Prostate gland (tissue), 2 donors: Measurements from ENCODE around the gene AQP1. TPM values are rescaled to one million over a fixed set of nuclear protein-coding genes. Genes with fewer than 3 reads are reported as not detected.

ENCODE experiments used
- DNase-seq: peaks from one replicate; pipeline ENCODE4 v3.0.0-alpha.2; 2019; ENCODE audit warnings: low spot score
- H3K27ac ChIP-seq, 2 donors: fragments of 200-600 bp; sonication (generic); 2 replicates each; pipeline ENCODE4 v1.5.1; 2017 to 2019
- H3K27me3 ChIP-seq: fragments of 200-600 bp; sonication (generic); replicated peaks from 2 replicates; pipeline ENCODE4 v1.5.1; 2019; ENCODE audit not compliant: insufficient read depth
- H3K36me3 ChIP-seq, 2 donors: fragments of 200-600 bp; sonication (generic); 1 replicate in 1 of 2; 2 replicates in 1 of 2; pipeline versions ENCODE4 v1.5.1 to v1.8.1; 2017 to 2019
- H3K4me1 ChIP-seq: fragments of 200-600 bp; sonication (generic); replicated peaks from 2 replicates; pipeline ENCODE4 v1.5.1; 2019
- H3K4me3 ChIP-seq, 2 donors: fragments of 200-600 bp; sonication (generic); 2 replicates each; pipeline ENCODE4 v1.5.1; 2017 to 2019
- H3K9me3 ChIP-seq: fragments of 200-600 bp; sonication (generic); 2 replicates; pipeline ENCODE4 v1.5.1; 2017
- POLR2A ChIP-seq: fragments of 450-650 bp; IDR thresholded peaks from one replicate; pipeline ENCODE4 v1.6.1; 2016; ENCODE audit warnings: antibody characterized with exemption, mild to moderate bottlenecking
- POLR2AphosphoS5 ChIP-seq: sonication (generic); formaldehyde crosslinking; IDR thresholded peaks from one replicate; pipeline ENCODE4 v1.6.1; 2017; ENCODE audit warnings: antibody characterized with exemption
- WGBS: methylation state at CpG from one replicate; pipeline ENCODE4 v1.1.5; 2018; 5-methylcytosine and 5-hydroxymethylcytosine counted together
- intact Hi-C: fragments of 100-400 bp; cut with DNase I; formaldehyde crosslinking; loops from one replicate; pipeline ENCODE4 v1.14.2; 2022
- total RNA-seq, 2 donors: library from RNA; depleted of rRNA; stranded (reverse); fragments of >200 nt; gene quantifications; one replicate each; pipeline ENCODE4 v1.1.0, GENCODE V29; 2016
- TF ChIP-seq, protein P1 (sequence below), 4 experiments: fragments of 200-600 bp in 2 of 4; fragments of 450-650 bp in 2 of 4; sonication (generic) in 2 of 4; IDR thresholded peaks; 1 replicate in 3 of 4; 2 replicates in 1 of 4; pipeline ENCODE4 v1.5.1; 2016 to 2019; ENCODE audit warnings: antibody characterized with exemption in 4 of 4, mild to moderate bottlenecking in 2 of 4, moderate library complexity in 2 of 4

AQP1 gene
- total RNA-seq, 2 donors from 2014 or later = 89.4 to 117 TPM

DNA sequence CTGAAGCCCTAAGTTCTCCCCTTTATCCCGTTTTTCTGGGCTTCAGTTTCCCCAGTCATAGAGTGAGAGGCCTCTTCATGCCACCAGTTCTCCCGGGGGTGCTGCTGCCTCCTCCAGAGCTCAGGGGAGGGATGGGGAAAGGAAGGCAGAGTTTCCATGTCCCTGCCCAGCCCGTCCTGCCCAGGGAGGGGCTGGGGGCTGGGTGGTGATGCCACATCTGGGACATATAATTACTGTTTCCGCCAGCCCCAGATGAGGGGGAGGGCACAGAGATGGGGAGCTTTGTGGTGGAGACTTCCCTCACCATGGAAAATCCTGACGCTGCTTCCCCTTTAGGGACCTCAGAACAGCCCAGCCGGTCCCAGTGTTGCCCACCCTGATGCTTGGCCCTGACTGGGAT lies 4.1 kb downstream of the AQP1 start:
- TF ChIP-seq POLR2A = no peak
- TF ChIP-seq, protein P1, sequence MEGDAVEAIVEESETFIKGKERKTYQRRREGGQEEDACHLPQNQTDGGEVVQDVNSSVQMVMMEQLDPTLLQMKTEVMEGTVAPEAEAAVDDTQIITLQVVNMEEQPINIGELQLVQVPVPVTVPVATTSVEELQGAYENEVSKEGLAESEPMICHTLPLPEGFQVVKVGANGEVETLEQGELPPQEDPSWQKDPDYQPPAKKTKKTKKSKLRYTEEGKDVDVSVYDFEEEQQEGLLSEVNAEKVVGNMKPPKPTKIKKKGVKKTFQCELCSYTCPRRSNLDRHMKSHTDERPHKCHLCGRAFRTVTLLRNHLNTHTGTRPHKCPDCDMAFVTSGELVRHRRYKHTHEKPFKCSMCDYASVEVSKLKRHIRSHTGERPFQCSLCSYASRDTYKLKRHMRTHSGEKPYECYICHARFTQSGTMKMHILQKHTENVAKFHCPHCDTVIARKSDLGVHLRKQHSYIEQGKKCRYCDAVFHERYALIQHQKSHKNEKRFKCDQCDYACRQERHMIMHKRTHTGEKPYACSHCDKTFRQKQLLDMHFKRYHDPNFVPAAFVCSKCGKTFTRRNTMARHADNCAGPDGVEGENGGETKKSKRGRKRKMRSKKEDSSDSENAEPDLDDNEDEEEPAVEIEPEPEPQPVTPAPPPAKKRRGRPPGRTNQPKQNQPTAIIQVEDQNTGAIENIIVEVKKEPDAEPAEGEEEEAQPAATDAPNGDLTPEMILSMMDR (IDR thresholded peaks at IDR 0.05) = no peak
- no peak for TF ChIP-seq POLR2AphosphoS5
- 77% methylated on average over 6 of the region's 6 CpGs for WGBS
- intact Hi-C loops = no loop called here

DNA sequence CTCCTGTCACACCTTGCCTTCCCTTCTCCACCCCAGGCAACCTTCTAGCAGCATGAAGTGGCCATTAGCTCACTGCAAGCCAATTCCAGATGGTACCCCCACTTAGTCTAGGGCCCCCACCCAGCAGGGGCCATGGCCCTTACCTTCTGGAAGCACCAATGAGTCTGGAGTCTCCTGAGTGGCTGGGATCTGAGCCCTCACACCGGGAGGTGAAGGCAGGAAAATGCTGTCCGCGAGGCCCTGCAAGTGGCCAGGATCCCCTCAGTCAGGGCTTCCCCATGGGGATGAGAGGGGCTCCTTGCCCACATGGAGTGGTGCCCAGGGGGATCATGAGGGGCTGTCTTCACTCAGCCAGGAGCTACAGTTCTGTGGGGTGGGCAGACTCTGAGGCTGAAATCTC lies 4.6 kb downstream of the AQP1 start:
- no peaks in the 10 kb centered on the region for H3K27me3 ChIP-seq
- no peaks in the 10 kb centered on the region for H3K9me3 ChIP-seq
- DNase-seq = no peak
- no peak overlapping the region for H3K4me3 ChIP-seq
- WGBS = 91% methylated on average over 3 of the region's 3 CpGs
- TF ChIP-seq, protein P1 (IDR thresholded peaks at IDR 0.05) = no peak
- TF ChIP-seq POLR2AphosphoS5 = no peak
- TF ChIP-seq POLR2A = no peak
- H3K4me1 ChIP-seq = no peaks in the 10 kb centered on the region
- intact Hi-C loops = no loop called here
- no peak overlapping the region for H3K27ac ChIP-seq
- H3K36me3 ChIP-seq = no peaks in the 10 kb centered on the region

More for the DNA sequence above, 4.1 kb downstream of the AQP1 start:
- no peaks in the 10 kb centered on the region for H3K4me1 ChIP-seq
- DNase-seq = no peak
- H3K4me3 ChIP-seq = no peak overlapping the region
- H3K36me3 ChIP-seq = no peaks in the 10 kb centered on the region
- no peaks in the 10 kb centered on the region for H3K27me3 ChIP-seq
- H3K9me3 ChIP-seq = no peaks in the 10 kb centered on the region
- no peak overlapping the region for H3K27ac ChIP-seq

DNA sequence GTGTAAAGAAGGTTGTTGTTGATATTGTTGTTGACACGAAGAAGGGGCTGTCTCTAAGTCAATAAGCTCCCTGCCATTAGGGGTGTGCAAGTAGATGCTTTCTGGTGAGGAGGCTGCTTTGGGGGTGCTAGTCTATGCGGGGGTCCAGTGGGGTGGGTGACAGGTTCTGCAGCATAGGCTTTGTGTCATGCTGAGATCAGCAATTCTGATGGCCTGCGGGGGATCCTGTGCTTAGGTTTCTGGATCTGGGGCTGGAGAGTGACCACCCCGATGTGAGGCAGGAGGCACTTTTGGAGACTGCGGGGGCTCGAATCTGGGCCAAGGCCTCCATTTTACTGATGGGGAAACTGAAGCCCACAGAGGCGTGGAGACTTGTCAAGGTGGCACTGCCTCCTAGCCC lies 5.1 kb downstream of the AQP1 start:
- no peaks in the 10 kb centered on the region for H3K36me3 ChIP-seq
- no peaks in the 10 kb centered on the region for H3K4me1 ChIP-seq
- H3K27ac ChIP-seq = no peak overlapping the region
- TF ChIP-seq, protein P1 (IDR thresholded peaks at IDR 0.05) = no peak
- TF ChIP-seq POLR2AphosphoS5 = no peak
- TF ChIP-seq POLR2A = no peak
- no peak overlapping the region for H3K4me3 ChIP-seq
- H3K27me3 ChIP-seq = no peaks in the 10 kb centered on the region
- no peaks in the 10 kb centered on the region for H3K9me3 ChIP-seq
- 82% methylated on average over 7 of the region's 7 CpGs for WGBS
- no peak for DNase-seq
- intact Hi-C loops = no loop called here

DNA sequence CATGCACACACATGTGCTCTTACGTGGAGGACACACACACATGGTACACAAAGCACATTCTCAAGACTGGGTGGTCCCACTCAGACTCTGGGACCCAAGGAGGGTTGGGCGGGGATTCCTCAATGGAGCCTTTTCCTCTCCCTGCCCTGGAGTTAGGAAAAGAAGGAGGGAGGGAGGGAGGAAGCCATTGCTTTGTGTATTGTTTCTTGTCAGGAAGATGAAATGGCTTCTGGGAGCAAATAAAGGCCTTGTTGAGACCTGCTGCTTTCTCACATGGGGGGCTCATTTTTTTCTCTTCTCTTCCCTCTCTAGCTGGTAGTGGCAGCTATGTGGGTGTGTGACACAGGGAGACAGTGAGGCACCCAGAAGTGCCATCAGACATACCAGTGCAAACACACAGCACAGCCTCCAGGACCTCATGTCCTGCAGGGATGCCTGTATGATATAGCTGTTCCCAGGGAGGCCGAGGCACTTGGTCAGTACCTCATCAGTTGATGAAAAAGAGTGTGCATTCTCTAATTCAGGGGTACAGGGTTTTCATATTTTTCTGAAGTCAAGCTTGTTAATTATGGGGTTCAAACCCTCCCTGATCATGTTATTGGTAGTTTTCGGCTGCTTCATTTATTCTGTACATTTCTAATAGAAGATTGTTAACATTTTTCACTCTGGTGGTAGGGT lies 5.7 kb downstream of the AQP1 start:
- no peaks in the 10 kb centered on the region for H3K4me1 ChIP-seq
- no peaks in the 10 kb centered on the region for H3K27me3 ChIP-seq
- no peak overlapping the region for H3K27ac ChIP-seq
- no peak for DNase-seq
- no peaks in the 10 kb centered on the region for H3K36me3 ChIP-seq
- TF ChIP-seq POLR2AphosphoS5 (no peak), POLR2A (no peak)
- TF ChIP-seq, protein P1 (IDR thresholded peaks at IDR 0.05) = no peak
- no peaks in the 10 kb centered on the region for H3K9me3 ChIP-seq
- WGBS = 86% methylated on average over 4 of the region's 4 CpGs
- H3K4me3 ChIP-seq = no peak overlapping the region
- intact Hi-C loops = no loop called here

DNA sequence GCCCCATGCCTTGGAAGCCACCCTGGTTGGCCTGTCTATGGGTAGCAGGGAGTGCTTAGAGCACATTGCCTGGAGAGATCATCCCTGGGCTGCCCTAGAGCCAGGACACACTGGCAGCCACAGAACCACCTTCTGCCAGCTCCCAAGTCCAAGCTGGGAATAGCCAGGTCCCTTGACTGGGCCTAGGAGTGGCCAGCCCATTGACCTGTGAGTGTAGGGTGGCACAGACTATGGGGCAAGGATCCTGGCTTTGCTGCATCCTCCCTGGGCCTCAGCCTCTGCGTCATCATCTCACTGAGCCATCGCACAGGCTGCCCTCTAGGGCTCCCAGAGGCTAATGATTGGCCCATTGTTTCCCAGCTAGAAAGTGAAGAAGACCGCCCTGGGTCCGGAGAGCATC lies 7.0 kb downstream of the AQP1 start:
- WGBS = 100% methylated on average over 4 of the region's 4 CpGs
- no peaks in the 10 kb centered on the region for H3K4me1 ChIP-seq
- no peak overlapping the region for H3K4me3 ChIP-seq
- TF ChIP-seq POLR2AphosphoS5 = no peak
- no peak for TF ChIP-seq POLR2A
- TF ChIP-seq, protein P1 (IDR thresholded peaks at IDR 0.05) = no peak
- no peaks in the 10 kb centered on the region for H3K27me3 ChIP-seq
- H3K9me3 ChIP-seq = no peaks in the 10 kb centered on the region
- H3K36me3 ChIP-seq = no peaks in the 10 kb centered on the region
- no peak overlapping the region for H3K27ac ChIP-seq
- intact Hi-C loops = no loop called here
- no peak for DNase-seq
